ENCODE measurements around the gene DHODH. TPM values are rescaled to one million over a fixed set of nuclear protein-coding genes. Genes with fewer than 3 reads are reported as not detected.

The DHODH gene
- total RNA-seq, 1 experiment from 2014 or later, result 23.0 TPM

DNA sequence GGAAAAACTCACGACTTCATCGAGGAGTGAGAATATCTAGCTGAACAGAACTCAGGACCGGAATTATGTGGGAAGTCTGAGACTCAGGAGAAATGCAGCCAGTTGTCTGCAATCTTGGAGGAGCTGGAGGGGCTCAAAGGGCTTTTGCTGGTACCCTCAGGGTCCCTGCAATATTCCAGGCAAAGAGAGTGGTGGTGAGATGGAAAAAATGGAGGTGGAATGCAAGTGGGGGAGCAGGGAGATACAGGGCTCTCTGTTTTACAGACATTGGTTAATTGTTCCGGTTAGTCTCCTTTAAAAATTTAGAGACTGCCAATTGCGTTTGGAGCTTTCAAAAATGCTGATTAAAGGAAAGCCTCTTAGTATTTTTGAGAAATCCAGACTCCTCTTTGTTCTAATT is 27.6 kb downstream of the DHODH start:
- no peak for DNase-seq
- TF ChIP-seq, protein P1, sequence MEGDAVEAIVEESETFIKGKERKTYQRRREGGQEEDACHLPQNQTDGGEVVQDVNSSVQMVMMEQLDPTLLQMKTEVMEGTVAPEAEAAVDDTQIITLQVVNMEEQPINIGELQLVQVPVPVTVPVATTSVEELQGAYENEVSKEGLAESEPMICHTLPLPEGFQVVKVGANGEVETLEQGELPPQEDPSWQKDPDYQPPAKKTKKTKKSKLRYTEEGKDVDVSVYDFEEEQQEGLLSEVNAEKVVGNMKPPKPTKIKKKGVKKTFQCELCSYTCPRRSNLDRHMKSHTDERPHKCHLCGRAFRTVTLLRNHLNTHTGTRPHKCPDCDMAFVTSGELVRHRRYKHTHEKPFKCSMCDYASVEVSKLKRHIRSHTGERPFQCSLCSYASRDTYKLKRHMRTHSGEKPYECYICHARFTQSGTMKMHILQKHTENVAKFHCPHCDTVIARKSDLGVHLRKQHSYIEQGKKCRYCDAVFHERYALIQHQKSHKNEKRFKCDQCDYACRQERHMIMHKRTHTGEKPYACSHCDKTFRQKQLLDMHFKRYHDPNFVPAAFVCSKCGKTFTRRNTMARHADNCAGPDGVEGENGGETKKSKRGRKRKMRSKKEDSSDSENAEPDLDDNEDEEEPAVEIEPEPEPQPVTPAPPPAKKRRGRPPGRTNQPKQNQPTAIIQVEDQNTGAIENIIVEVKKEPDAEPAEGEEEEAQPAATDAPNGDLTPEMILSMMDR (IDR thresholded peaks at IDR 0.05; ENCODE audit: insufficient read depth in 1 of 2, low read depth in 1 of 2, low read length in 1 of 2, severe bottlenecking in 1 of 2, unreplicated experiment in 1 of 2), result no peak
- no peaks in the 10 kb centered on the region for H3K36me3 Mint-ChIP-seq (ENCODE audit: insufficient read depth, unreplicated experiment)
- no peaks in the 10 kb centered on the region for H3K27me3 ChIP-seq (replicated peaks; ENCODE audit: control insufficient read depth, insufficient read depth, low read length)
- H3K9me3 ChIP-seq, result peaks cover 4% of the 10 kb centered on the region; the same call in 1 of the 2 replicates
- intact Hi-C loops (cut with micrococcal nuclease; ENCODE audit: unreplicated experiment), result no loop called here
- no peaks in the 10 kb centered on the region for H3K4me1 ChIP-seq
- POLR2A ChIA-PET, result no interaction called here
- H3K9me3 Mint-ChIP-seq (ENCODE audit: unreplicated experiment), result no peaks in the 10 kb centered on the region
- BruUV-seq (replicated peaks), result no TSS peak
- no peak overlapping the region for H3K27ac Mint-ChIP-seq (ENCODE audit: unreplicated experiment)
- H3K36me3 ChIP-seq (ENCODE audit: control insufficient read depth, insufficient read depth, low read length), result no peaks in the 10 kb centered on the region
- no peaks in the 10 kb centered on the region for H3K27me3 Mint-ChIP-seq (ENCODE audit: insufficient read depth, unreplicated experiment)
- H3K4me3 ChIP-seq (ENCODE audit: low read depth, low read length), result no peak overlapping the region
- no peak overlapping the region for H3K4me3 Mint-ChIP-seq (ENCODE audit: unreplicated experiment)
- no peaks in the 10 kb centered on the region for H3K4me1 Mint-ChIP-seq (ENCODE audit: low read depth, unreplicated experiment)
- CTCF ChIA-PET, result no interaction called here

DNA sequence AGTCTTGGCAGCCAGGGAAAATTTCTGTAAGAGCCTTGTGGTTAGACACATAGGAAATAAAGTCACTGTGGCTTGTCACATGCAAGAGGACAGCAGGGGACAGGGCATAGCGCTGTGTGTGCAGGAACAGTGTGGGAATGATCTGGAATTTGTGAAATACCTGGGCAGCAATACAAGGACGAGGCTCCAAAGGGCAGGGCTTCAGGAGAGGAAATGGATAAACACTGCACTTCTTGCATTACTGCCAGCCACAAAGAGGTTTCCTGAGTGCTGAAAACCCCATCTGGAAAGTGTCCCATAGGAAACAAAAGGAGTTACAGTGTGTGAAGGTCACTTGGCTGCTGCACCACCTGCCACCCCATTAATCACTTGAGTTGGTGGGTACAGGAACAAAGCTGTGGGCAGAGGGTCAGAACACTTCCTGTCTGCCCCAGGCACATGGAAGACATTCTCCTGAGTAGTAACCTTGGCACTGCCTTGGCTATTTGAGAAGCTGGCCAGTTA is 33.7 kb downstream of the DHODH start:
- BruUV-seq (replicated peaks), result no TSS peak
- POLR2A ChIA-PET, result no interaction called here
- Histone ChIP-seq H3K36me3 (ENCODE audit: control insufficient read depth, insufficient read depth, low read length) (no peaks in the 10 kb centered on the region), H3K27me3 (replicated peaks; ENCODE audit: control insufficient read depth, insufficient read depth, low read length) (no peaks in the 10 kb centered on the region), H3K4me3 (ENCODE audit: low read depth, low read length) (no peak overlapping the region), H3K9me3 (peaks cover 4% of the 10 kb centered on the region; the same call in 1 of the 2 replicates), H3K4me1 (no peaks in the 10 kb centered on the region)
- no peak overlapping the region for H3K4me3 Mint-ChIP-seq (ENCODE audit: unreplicated experiment)
- H3K4me1 Mint-ChIP-seq (ENCODE audit: low read depth, unreplicated experiment), result no peaks in the 10 kb centered on the region
- H3K9me3 Mint-ChIP-seq (ENCODE audit: unreplicated experiment), result no peaks in the 10 kb centered on the region
- TF ChIP-seq, protein P1 (IDR thresholded peaks at IDR 0.05; ENCODE audit: insufficient read depth in 1 of 2, low read depth in 1 of 2, low read length in 1 of 2, severe bottlenecking in 1 of 2, unreplicated experiment in 1 of 2), result no peak
- peaks cover 4% of the 10 kb centered on the region for H3K27me3 Mint-ChIP-seq (ENCODE audit: insufficient read depth, unreplicated experiment)
- no peaks in the 10 kb centered on the region for H3K36me3 Mint-ChIP-seq (ENCODE audit: insufficient read depth, unreplicated experiment)
- CTCF ChIA-PET, result no interaction called here
- no peak overlapping the region for H3K27ac Mint-ChIP-seq (ENCODE audit: unreplicated experiment)
- intact Hi-C loops (cut with micrococcal nuclease; ENCODE audit: unreplicated experiment), result no loop called here
- DNase-seq, result no peak

DNA sequence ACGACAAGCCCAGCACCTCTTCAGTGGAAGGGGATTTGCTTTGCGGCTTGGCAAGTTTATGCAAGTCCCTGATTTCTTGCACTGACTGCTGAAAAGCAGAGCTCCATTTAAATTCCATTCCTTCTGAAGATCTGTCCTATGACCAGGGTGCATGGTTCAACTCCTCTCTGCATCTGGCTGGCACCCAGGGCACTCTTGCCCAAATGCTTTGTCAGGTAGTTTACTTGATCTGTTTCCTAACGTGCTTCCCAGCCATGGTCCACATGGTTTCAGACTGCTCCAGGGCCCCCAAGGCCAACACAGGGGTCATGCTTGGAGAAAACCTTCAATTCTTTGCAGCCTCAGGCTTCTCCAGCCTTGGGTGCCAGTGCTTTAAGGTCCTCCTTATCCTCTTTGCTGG is 34.5 kb downstream of the DHODH start:
- Mint-ChIP-seq H3K9me3 (ENCODE audit: unreplicated experiment) (no peaks in the 10 kb centered on the region), H3K36me3 (ENCODE audit: insufficient read depth, unreplicated experiment) (no peaks in the 10 kb centered on the region), H3K4me3 (ENCODE audit: unreplicated experiment) (no peak overlapping the region), H3K4me1 (ENCODE audit: low read depth, unreplicated experiment) (no peaks in the 10 kb centered on the region), H3K27me3 (ENCODE audit: insufficient read depth, unreplicated experiment) (peaks cover 4% of the 10 kb centered on the region), H3K27ac (ENCODE audit: unreplicated experiment) (no peak overlapping the region)
- POLR2A ChIA-PET, result no interaction called here
- no peaks in the 10 kb centered on the region for H3K36me3 ChIP-seq (ENCODE audit: control insufficient read depth, insufficient read depth, low read length)
- no peak for DNase-seq
- TF ChIP-seq, protein P1 (IDR thresholded peaks at IDR 0.05; ENCODE audit: insufficient read depth in 1 of 2, low read depth in 1 of 2, low read length in 1 of 2, severe bottlenecking in 1 of 2, unreplicated experiment in 1 of 2), result no peak
- H3K4me3 ChIP-seq (ENCODE audit: low read depth, low read length), result no peak overlapping the region
- H3K27me3 ChIP-seq (replicated peaks; ENCODE audit: control insufficient read depth, insufficient read depth, low read length), result no peaks in the 10 kb centered on the region
- no peaks in the 10 kb centered on the region for H3K9me3 ChIP-seq
- CTCF ChIA-PET, result no interaction called here
- H3K4me1 ChIP-seq, result no peaks in the 10 kb centered on the region
- intact Hi-C loops (cut with micrococcal nuclease; ENCODE audit: unreplicated experiment), result no loop called here
- no TSS peak for BruUV-seq (replicated peaks)

Data from Caco-2 (cell line).